Measurements from ENCODE around the gene TANC1.

TANC1 gene

DNA sequence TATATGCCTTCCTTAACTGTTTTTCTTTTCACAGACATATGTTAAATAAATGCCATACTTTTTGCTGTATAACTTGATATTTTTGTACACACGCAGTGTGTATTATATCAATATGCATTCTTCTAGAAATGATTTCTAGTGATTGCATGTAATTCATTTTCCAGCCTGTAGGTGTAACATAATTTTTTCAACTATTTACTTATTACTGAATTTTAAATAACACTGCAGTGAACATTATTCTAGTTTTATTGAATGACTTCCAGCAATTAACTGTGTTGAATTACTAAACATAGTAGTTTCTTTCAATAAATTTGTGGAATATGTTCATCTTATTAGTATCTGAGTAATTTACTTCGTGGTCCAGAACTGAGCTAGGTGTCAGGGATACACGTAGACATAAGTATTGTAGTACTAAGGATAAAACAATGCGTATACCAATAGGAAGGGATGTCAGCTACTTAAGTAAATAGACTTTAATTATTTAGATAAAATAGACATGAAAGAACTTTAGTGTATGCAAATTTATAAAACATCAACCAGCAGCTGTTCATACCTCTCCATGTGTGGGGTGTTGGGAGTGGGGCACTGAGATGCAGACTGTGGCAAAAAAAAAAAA lies 28.0 kb downstream of the TANC1 start:
- peak; percentile 10 for DNase-seq

DNA sequence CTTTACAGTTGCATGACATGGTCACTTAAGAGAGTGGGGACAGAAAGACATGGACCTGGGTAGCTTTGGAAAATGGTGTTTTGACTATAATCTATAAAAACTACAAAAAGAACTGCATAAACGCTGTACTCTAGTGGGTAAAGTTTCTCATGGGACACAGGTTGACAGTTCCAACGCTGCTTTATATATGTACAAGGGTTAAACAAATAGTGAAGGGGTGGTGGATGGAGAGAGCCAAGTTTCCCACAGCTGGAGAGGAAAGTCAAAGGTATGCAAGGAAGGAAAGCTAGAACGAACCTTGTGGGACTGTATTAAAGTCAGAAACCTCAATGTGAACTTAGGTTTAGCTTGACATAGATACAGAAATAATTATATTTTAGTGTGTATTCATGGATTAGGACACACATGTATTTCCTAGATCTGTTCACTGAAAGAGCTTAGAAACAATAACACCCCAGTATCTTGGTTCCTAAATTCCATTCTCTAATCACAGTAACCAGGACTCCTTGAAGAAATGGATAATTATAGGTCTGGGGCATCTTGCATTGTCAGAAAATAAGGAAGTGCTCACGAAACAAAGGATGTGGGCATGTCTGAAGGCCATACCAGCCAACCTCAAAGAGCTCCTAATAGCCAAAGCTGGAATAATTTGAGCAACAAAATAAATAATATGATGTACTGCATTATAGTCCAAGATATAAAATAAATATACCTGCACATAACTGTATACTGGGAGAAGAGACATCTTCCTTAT lies 28.8 kb downstream of the TANC1 start:
- peak; percentile 12 for DNase-seq

DNA sequence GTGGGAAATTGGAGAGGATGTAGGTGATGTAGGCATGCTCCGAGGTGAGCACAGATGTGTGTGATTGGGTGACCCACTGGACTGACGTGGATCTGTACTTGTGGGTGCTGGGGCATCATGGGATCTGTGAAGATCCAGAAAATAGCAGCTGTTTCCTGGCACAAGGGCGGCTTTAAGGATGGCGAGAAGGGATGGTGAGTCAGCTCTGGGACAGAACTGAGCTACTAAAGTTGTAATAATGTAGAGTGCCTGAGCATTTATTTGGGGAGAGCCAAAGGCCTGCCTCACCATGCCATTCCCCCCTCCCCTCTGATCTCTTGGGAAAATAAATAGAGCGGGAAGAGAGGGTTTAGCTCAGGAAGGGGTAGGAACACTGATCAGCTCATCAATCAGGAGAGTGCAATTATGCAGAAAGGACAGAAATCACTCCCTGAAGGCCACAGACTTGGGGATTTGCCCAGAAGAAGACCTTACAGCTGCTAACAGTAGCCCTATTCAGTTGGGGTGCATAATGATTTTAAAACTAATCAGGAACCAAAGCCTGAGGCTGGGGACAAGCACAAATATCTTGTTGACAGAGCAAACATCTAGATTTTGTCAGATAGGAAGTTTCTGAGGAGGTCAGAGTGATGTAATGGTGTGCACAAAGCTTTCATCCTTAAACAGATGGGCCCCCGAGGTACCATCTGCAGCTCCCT lies 30.3 kb downstream of the TANC1 start:
- DNase-seq: no peak

DNA sequence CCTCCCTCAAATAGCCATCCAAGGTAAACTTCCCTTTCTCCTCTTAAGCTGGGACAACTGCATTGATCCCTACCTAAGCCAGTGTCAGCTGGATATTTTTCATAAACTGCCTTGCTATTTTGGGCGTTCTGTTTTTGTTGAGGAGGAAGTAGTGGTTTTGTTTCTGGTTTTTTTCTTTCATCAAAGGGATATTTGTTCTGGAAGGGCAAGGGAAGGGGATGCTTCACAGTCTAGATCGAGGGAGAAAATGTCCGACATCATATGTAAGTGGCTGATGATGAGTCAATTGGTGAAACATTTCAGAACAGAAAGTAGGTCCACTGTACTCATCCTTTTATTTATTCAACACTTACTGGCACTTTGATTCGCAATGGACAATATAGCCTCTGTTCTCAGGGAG lies 31.0 kb downstream of the TANC1 start:
- DNase-seq: peak; percentile 32

DNA sequence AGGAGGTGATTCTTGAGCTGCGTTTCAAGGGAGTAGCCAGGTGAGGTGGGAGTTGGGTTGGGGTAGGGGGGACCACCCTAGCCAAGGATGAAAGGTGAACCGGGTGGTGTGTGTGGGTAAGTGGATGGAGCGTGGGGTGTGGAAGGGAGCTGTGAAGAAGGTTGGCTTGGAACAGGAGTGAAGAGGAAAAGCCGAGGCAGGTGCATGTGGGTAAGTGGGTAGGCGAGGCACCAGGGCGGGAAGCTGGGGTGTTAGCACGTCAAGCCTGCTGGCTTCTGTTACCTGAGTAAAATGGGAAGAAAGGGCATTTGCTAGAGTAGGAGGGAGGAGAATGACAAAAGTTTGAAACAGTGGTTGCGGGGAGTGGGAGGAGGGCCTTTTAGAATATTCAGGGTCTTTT lies 31.6 kb downstream of the TANC1 start:
- no peak for DNase-seq

DNA sequence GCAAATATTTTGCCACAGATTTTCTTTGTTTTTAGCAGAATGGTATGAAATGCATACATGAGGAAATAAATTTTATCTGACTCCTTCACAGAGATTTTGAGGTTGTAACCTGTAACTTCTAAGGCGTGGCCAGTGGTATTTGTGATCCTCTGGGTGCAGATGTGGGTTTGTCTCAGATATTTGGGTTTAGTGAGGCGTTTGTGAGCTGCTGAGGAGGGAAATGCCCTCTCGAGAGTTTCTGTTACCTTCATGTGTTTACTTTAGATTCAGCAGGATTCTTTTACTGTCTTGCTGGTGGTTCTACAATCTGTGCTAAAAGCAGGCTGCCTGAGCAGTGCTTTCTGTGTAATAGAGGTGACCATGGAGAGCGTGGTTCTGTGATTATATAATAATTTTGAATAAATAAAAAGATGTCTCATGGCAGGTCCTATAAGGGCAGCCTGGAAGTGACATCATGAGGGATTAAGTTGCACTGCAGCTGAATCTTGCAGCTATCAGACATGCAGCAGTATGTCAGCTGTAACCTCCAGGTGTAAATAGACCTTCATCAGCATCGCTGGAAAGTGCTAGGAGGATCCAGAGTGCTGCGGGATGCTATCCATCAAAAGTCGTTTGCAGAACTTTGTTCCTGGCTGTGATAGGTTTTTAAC lies 34.1 kb downstream of the TANC1 start:
- no peak for DNase-seq

DNA sequence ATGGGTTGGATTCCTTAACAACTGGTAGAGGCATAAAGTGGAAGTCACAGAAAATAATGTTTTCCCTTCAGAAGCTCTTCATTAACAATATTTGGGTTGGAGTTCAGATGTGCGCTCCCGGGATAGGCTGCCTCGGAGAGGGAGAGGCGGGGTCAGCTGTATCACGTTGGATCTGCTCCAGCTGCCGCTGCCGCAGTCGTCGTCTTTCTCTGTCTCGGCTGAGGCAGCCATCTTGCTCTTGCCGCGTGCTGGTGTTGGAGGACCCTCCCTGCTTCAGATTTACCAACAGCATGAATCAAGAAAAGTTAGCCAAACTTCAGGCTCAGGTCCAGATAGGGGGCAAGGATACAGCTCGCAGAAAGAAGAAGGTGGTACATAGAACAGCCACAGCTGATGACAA lies 35.1 kb downstream of the TANC1 start:
- no peak for DNase-seq

DNA sequence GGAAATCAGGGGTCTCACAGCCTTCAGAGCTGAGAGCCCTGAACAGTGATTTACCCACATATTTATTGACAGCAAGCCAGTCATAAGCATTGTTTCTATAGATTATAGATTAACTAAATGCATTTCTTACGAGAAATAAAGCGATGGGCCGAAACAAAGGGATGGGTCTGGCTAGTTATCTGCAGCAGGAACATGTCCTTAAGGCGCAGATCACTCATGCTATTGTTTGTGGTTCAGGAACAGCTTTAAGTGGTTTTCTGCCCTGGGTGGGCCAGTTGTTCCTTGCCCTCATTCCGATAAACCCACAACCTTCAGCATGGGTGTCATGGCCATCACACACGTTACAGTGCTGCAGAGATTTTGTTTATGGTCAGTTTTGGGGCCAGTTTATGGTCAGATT lies 36.4 kb downstream of the TANC1 start:
- DNase-seq: no peak

DNA sequence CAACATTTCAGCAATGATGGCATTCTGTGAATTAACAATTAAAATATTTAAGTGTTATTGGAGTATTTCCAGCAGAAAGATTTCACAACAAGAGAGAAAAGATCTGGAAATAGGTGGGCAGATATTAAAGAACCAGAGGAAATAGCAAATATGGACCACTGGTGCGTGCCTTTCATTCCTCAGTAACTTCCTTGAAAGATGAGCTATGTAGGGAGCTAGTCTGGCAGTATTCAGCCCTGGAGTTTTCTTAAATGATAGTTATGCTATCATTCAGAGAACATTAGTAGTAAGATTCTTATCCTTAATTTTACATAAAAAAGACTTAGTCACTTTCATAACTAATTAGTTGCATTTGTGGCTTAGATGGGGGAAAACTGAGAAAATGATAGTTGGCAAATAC lies 41.5 kb downstream of the TANC1 start:
- DNase-seq: no peak

DNA sequence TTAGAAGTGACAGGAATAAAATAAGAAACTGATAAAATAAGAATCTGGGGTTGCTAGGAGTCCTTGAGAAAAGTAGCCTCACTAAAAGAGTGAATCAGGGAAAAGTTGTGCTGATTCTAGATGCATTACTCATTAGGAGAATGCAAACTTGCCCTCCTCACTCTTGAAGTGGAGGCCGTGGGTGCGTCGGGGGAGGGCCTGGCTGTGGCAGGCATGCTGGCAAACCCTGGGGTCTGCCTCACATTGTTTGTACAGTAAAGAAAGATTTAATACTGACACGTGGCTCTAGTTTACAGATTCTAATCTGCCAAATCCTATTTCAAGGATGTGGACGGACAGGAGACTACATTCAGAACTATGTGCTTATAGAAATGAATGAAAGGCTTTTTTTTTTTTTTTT lies 41.9 kb downstream of the TANC1 start:
- DNase-seq: no peak

DNA sequence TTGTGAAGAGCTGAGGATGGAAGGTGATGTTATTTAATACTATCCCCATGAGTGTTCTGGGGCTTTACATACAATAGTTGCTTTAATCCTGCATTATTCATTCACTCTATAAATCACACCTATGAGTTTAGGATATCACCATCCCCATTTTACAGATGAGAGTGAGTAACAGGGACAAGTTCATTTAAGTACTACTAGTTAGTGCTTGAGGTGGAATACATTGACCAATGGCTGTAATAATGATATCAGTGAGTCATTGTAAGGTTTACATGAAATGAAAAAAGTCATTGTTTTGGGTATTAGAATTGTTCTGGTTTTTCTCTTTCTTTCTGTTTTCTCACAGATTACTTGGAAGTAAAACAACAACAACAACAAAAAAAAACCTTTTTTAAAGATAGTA lies 42.5 kb downstream of the TANC1 start:
- DNase-seq: no peak

DNA sequence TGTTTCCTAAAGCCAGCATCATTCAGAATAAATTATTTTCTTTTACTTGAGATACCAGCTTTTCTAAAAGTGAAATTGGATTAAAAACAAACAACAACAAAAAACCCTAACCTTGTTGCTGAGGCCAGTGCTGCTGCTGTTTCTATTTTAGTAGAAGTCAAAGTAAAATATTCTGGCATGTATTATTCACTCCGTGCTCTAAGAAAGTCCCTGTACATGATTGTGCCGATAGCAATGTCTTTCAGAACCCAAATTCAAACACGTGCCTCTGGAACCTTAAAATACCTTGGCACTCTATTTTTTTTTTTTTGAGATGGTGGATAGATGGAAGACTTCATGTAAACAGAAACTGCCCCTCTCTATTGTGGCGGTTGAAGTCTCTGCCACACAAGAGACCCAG lies 43.7 kb downstream of the TANC1 start:
- DNase-seq: no peak

DNA sequence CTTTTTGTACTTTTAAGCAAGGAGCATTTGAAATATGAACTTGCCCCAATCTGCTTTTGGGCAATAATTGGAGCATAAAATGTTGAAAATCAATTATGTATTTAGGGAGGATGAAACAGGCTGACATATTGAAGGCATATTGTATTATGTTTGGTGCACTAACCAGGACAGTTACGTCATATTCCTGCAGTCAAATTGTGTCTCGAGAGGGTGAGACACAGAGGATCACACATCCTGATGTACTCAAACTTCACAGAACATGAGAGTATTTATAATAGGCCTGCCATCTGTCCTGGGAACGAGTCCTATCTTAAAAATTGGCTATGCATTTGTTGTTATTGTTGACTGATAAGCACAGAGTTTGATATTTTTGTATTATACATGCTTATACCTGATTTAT lies 44.7 kb downstream of the TANC1 start:
- DNase-seq: no peak

DNA sequence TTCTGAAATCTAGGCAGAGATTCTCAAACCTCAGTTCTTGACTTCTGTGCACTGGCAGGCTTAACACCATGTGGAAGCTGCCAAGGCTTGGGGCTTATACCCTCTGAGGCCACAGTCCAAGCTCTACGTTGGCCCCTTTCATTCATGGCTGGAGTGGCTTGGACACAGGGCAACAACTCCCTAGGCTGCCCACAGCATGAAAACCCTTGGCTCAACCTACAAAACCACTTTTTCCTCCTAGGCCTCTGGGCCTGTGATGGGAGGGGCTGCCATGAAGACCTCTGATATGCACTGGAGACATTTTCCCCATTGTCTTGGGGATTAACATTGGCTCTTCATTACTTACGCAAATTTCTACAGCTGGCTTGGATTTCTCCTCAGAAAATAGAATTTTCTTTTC lies 46.7 kb downstream of the TANC1 start:
- no peak for DNase-seq

DNA sequence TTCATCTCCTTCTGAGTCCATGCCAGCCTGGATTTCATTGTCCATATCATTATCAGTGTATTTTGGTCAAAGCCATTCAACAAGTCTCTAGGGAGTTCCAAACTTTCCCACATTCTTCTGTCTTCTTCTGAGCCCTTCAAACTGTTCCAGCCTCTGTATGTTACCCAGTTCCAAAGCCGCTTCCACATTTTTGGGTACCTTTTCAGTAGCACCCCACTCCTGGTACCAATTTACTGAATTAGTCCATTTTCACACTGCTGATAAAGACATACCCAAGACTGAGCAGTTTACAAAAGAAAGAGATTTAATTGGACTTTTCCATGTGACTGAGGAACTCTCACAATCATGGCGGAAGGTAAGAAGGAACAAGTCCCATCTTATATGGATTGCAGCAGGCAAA lies 47.4 kb downstream of the TANC1 start:
- DNase-seq: no peak

DNA sequence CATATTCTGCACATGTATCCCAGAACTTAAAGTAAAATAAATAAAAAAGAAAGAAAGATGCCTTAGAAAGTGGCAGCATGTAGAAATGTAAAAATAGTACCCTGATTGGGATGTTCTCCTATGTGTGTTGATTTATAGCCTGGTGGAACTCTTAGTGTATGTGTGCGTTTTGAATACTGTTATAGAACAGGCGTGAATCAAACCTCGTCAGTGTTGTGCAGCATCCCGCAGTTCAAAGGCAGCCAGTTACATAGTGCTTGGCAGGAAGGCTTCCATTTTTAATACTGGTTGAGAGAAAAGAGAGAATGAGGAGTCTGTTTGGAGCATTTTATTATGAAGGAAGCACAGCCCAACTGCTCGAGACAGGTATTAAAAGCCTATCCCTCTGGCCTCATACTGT lies 49.4 kb downstream of the TANC1 start:
- DNase-seq: no peak

DNA sequence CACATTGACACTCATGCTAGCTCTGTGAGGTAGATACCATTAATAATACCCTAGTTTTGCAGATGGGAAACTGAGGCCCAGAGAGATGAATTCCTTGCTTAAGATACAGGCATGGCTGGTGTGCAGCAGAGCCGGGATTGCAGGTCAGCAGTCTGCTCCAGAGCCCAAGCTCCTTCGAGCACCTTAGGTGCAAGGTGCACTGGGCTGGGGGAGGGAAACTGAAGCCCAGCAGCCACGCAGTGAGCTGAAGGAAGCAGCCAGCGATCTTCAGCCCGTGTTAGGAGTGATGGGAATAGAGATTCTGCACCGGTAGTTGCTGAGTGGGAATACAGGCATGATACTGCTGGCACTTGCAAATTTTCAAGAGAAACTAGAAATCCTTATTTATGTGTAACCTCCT lies 50.6 kb downstream of the TANC1 start:
- DNase-seq: no peak

DNA sequence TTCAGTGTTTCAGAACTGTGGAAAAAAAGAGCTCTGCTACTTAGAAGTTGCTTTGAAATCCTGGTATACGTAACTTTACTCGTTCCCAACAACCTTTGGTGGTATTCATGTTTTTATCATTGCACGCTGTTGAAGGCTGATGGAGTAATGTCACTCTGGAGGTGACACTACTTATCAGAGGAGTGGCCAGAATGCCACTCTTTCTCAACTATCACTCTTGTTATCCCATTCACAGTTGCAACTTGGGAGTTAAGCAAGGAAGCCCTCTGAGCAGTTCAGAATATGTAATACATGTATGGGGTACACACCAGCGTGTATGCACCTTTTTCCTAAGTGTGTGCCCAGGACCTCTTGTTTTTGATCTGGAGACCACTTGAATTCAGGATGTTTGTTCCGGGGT lies 53.6 kb downstream of the TANC1 start:
- DNase-seq: no peak

DNA sequence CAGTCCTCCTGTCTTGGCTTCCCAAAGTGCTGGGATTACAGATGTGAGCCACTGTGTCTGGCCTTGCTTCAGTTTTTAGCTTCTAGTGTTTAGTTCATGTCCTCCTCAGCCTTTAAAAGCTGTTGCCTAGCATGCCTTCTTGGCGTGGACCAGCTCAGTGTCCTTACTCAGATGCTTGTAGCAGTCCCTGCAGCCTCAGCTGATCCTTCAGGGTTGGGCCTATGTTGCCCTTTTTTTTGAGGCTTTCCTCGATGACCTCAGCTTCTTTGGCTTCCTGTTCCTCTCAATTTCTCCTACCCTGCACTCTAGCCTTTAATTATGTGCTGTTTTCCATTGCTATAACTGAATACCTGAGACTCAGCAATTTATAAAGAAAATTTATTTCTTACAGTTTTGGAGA lies 57.7 kb downstream of the TANC1 start:
- DNase-seq: no peak

DNA sequence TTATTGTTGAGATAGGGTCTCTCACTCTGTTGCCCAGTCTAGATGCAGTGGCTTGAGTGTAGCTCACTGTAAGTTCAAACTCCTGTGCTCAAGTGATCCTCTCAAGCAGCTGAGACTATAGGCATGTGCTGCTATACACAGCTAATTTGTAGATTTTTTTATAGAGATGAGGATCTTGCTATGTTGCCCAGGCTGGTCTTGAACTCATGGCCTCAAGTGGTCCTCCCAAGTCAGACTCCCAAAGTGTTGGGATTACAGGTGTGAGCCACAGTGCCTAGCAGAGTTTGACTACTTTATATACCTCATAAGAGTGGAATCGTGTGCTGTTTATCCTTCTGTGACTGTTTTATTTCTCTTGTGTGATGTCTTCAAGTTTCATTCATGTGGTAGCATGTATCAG lies 60.3 kb downstream of the TANC1 start:
- DNase-seq: no peak

DNA sequence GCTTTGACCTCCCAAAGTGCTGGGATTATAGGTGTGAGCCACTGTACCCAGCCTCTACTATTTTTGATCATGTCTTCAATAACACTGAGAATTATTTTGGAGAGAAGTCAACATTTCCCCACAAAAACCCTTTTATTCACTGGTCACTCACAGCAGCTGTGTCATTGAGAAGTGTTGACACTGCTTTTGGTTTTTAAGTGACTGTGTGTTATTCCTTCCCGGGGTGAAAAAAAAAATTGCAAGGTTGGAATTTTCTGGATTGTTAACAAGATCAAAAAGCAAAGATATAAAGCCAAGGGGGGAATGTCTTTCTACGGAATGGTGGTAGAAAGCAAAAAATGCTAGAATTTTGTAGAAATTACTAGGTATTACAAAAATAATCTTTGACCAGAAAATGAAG lies 61.5 kb downstream of the TANC1 start:
- no peak for DNase-seq

DNA sequence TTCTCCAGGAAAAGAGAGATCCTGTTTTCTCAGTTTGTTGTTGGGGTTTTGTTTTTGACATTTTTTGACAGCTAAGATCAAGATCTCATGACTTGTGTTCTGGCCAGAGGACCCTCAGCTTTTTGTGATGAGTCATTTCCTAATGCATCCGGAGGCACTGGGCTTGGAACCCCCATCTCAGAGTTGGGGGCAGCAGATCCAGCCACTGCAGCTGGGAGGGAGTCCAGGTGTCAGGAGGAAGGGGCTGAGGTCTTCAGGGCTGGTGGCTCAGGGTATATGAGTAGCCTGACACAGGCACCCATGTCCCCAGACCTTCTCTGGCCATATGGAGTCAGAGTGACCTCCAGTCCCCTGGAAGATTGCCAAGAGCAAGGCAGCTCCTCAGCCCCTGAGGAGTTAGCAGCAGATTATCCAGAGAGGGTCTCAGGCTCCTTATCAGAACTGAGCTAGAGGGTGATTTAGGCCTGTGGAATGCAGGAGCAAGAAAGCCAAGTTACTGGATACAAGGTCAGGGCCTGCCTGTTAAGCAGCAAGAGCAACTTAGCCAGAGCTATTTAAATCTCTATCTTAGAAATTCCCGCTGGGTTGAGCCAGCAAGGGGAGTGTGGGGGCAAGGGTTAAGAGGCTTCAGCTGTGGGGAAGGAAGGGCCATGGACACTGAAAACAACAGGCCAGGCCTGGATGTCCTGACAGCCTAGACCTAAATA lies 62.4 kb downstream of the TANC1 start:
- peak; percentile 45 for DNase-seq

DNA sequence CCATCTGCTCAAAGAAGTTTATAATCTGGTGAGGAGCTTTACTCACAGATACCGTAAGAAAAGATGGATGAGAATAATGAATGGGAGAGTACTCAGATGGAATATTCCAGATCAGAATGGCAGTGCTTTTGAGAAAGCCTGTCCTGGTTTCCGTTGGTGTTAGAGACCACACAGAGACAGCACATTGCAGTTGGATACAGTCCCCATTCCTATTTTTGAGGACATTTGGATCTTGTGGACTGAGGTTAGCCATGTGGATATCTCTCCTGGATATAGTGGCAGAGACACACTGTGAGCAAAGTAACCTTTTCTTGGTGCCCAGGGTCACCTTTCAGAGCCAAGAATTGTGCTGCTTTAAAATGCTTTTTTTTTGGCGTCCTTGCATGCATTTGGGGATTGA lies 63.7 kb downstream of the TANC1 start:
- no peak for DNase-seq

All from OCI-M1 (cell line).